ENCODE measurements around the gene EXOC6B. TPM values are rescaled to one million over a fixed set of nuclear protein-coding genes. Genes with fewer than 3 reads are reported as not detected.

The EXOC6B gene
- total RNA-seq, 1 donor from 2014 or later, result 32.2 TPM

DNA sequence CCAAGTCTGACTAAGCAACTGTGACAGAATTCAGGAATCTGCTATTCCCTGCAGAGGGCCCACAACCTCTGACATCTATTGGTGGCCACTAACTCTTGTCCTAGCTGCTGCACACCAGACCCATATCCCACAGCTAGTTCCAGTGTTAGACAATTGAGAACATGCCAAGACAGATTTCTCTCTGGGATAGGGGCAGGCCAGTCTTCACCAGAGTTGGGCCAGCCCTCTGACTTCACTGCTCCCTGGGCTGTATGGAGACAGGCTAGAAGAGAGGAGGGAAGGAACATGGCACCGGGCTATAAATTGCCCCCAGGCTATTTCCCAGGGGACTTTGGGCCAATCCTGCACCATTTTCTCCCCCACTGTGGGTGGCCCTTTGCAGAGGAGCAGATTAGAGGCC is 645.5 kb downstream of the EXOC6B start:
- no peaks in the 10 kb centered on the region for H3K27me3 Mint-ChIP-seq (ENCODE audit: low read depth)
- H3K36me3 Mint-ChIP-seq (ENCODE audit: low read depth), result peaks cover 19% of the 10 kb centered on the region
- no peak for TF ChIP-seq CTCF (IDR thresholded peaks at IDR 0.05)
- H3K27ac Mint-ChIP-seq (ENCODE audit: unreplicated experiment), result no peak overlapping the region
- H3K4me3 Mint-ChIP-seq (ENCODE audit: unreplicated experiment), result no peak overlapping the region
- no peaks in the 10 kb centered on the region for H3K9me3 Mint-ChIP-seq (ENCODE audit: low read depth)
- no peaks in the 10 kb centered on the region for H3K4me1 Mint-ChIP-seq (ENCODE audit: low read depth)
- DNase-seq (ENCODE audit: low spot score), result no peak

- Mint-ChIP-seq H3K36me3 (ENCODE audit: low read depth) (peaks cover 26% of the 10 kb centered on the region), H3K27ac (ENCODE audit: unreplicated experiment) (no peak overlapping the region), H3K4me1 (ENCODE audit: low read depth) (no peaks in the 10 kb centered on the region), H3K27me3 (ENCODE audit: low read depth) (no peaks in the 10 kb centered on the region), H3K4me3 (ENCODE audit: unreplicated experiment) (no peak overlapping the region), H3K9me3 (ENCODE audit: low read depth) (no peaks in the 10 kb centered on the region)
- no peak for DNase-seq (ENCODE audit: low spot score)
- no peak for TF ChIP-seq CTCF (IDR thresholded peaks at IDR 0.05)
Observed at GRCh38 chr2:72178551-72178950, 647.3 kb downstream of the EXOC6B start.

GRCh38 chr2:72176281-72176680 is 649.6 kb downstream of the EXOC6B start:
- Mint-ChIP-seq H3K9me3 (ENCODE audit: low read depth) (no peaks in the 10 kb centered on the region), H3K27me3 (ENCODE audit: low read depth) (no peaks in the 10 kb centered on the region), H3K4me3 (ENCODE audit: unreplicated experiment) (no peak overlapping the region), H3K4me1 (ENCODE audit: low read depth) (no peaks in the 10 kb centered on the region), H3K36me3 (ENCODE audit: low read depth) (peaks cover 26% of the 10 kb centered on the region), H3K27ac (ENCODE audit: unreplicated experiment) (no peak overlapping the region)
- DNase-seq (ENCODE audit: low spot score), result no peak
- TF ChIP-seq CTCF (IDR thresholded peaks at IDR 0.05), result no peak

GRCh38 chr2:72175636-72176035 is 650.2 kb downstream of the EXOC6B start:
- Mint-ChIP-seq H3K27ac (ENCODE audit: unreplicated experiment) (no peak overlapping the region), H3K4me1 (ENCODE audit: low read depth) (no peaks in the 10 kb centered on the region), H3K36me3 (ENCODE audit: low read depth) (peaks cover 26% of the 10 kb centered on the region), H3K9me3 (ENCODE audit: low read depth) (no peaks in the 10 kb centered on the region), H3K27me3 (ENCODE audit: low read depth) (no peaks in the 10 kb centered on the region), H3K4me3 (ENCODE audit: unreplicated experiment) (no peak overlapping the region)
- DNase-seq (ENCODE audit: low spot score), result no peak
- TF ChIP-seq CTCF (IDR thresholded peaks at IDR 0.05), result no peak

GRCh38 chr2:72173640-72174321 is 652.1 kb downstream of the EXOC6B start:
- Mint-ChIP-seq H3K36me3 (ENCODE audit: low read depth) (peaks cover 22% of the 10 kb centered on the region), H3K4me1 (ENCODE audit: low read depth) (no peaks in the 10 kb centered on the region), H3K9me3 (ENCODE audit: low read depth) (no peaks in the 10 kb centered on the region), H3K27ac (ENCODE audit: unreplicated experiment) (peak overlapping the region; percentile 14), H3K27me3 (ENCODE audit: low read depth) (no peaks in the 10 kb centered on the region), H3K4me3 (ENCODE audit: unreplicated experiment) (no peak overlapping the region)
- TF ChIP-seq CTCF (IDR thresholded peaks at IDR 0.05), result no peak
- no peak for DNase-seq (ENCODE audit: low spot score)

Data from chondrocyte (in vitro differentiated cells).